Gastroesophageal sphincter (tissue), 3 donors: ENCODE measurements around the gene MRPL58.
A peak's percentile ranks its signal among the peaks of the same experiment; 100 is the strongest.

ENCODE experiments used
- EP300 ChIP-seq: sonication (generic); formaldehyde crosslinking; IDR thresholded peaks from one replicate; pipeline ENCODE4 v1.6.1; 2017; ENCODE audit warnings: antibody characterized with exemption, mild to moderate bottlenecking
- POLR2A ChIP-seq, 2 donors: fragments of 450-650 bp; IDR thresholded peaks; one replicate each; pipeline ENCODE4 v1.6.1; 2017; ENCODE audit warnings: antibody characterized with exemption in 2 of 2, mild to moderate bottlenecking in 2 of 2, moderate library complexity in 1 of 2
- POLR2AphosphoS5 ChIP-seq: sonication (generic); formaldehyde crosslinking; IDR thresholded peaks from one replicate; pipeline ENCODE4 v1.6.1; 2017; ENCODE audit warnings: antibody characterized with exemption
- TF ChIP-seq, protein P1 (sequence below), 4 experiments: fragments of 200-600 bp in 2 of 4; fragments of 450-650 bp in 2 of 4; sonication (generic) in 1 of 4; IDR thresholded peaks; one replicate each; pipeline ENCODE4 v1.5.1; 2017 to 2019; ENCODE audit warnings: antibody characterized with exemption in 4 of 4, mild to moderate bottlenecking in 2 of 4, moderate library complexity in 2 of 4

DNA sequence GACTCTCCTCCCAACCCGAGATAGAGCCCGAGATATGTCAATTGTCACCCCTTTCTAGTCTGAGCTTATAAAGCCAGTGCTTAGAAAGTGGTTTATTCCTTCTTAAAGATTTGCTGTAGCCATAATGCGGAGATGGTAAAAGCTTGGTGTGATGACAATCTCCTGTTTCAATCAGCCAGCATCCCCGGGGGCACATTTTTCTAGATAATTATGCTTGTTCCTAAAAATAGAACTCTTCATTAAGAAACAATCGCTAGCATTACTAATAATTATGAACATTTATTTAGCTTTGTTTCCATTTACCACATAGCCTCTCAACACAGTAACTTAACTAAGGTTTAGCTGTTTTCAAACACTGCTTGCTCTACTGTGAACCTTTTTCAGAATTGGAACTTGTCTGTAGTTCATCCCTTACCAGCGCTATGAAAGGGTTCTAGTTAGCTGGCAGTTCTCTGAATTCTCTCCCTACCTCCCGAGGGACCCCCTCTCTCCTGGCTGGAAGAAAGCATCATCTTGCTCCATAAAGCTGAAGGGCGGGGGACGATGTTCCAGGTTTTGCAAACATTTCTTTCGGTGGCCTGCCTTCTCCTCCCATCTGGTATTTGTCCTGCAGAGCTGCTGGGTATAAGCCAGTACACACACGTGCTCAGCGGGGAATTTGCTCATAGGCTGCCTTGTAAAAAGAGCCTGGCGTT, 922 bp upstream of the MRPL58 start:
- TF ChIP-seq, protein P1, sequence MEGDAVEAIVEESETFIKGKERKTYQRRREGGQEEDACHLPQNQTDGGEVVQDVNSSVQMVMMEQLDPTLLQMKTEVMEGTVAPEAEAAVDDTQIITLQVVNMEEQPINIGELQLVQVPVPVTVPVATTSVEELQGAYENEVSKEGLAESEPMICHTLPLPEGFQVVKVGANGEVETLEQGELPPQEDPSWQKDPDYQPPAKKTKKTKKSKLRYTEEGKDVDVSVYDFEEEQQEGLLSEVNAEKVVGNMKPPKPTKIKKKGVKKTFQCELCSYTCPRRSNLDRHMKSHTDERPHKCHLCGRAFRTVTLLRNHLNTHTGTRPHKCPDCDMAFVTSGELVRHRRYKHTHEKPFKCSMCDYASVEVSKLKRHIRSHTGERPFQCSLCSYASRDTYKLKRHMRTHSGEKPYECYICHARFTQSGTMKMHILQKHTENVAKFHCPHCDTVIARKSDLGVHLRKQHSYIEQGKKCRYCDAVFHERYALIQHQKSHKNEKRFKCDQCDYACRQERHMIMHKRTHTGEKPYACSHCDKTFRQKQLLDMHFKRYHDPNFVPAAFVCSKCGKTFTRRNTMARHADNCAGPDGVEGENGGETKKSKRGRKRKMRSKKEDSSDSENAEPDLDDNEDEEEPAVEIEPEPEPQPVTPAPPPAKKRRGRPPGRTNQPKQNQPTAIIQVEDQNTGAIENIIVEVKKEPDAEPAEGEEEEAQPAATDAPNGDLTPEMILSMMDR (IDR thresholded peaks at IDR 0.05), result no peak
- TF ChIP-seq POLR2A (IDR thresholded peaks at IDR 0.05) (no peak), POLR2AphosphoS5 (peak; percentile 62), EP300 (no peak)
